GM12878 (cell line): ENCODE measurements around the gene DUSP22. TPM values are rescaled to one million over a fixed set of nuclear protein-coding genes. Genes with fewer than 3 reads are reported as not detected.

Experiments used
- ATAC-seq: fragments of 200-7000 bp; cut with Tn5 transposase; 3 replicates; pipeline ENCODE4 v1.9.1; 2020; ENCODE audit warnings: mild to moderate bottlenecking, moderate library complexity
- BruUV-seq: library from RNA; stranded (reverse); fragments of 400-500 nt; replicated peaks from 2 replicates; lab custom pipeline; 2021; lab: Mats Ljungman, UMichigan
- CTCF ChIA-PET: fragments of 300-600 bp; sonication (Branson Sonifier 250); formaldehyde crosslinking; extraction: SDS; loops from one replicate; lab custom pipeline; 2021; ENCODE audit warnings: inconsistent platforms; lab: Yijun Ruan, JAX
- POLR2A ChIA-PET: fragments of 350-600 bp; formaldehyde crosslinking; extraction: SDS; loops from one replicate; lab custom pipeline; 2021; ENCODE audit warnings: inconsistent platforms; lab: Charles Lee
- RAD21 ChIA-PET: fragments of 300-600 bp; sonication (Branson Sonifier 250); formaldehyde crosslinking; loops from one replicate; lab custom pipeline; 2023; ENCODE audit warnings: antibody characterized with exemption; ENCODE audit not compliant: unreplicated experiment; lab: Charles Lee
- SMC1A ChIA-PET: fragments of 300-600 bp; sonication (Branson Sonifier 250); formaldehyde crosslinking; loops from one replicate; lab custom pipeline; 2023; ENCODE audit not compliant: unreplicated experiment, uncharacterized antibody; lab: Charles Lee
- DNase-seq: peaks from one replicate; pipeline ENCODE4 v3.0.0-alpha.2; 2011; ENCODE audit warnings: low read depth, low spot score
- FAIRE-seq: peaks from 3 replicates; lab custom pipeline; 2011; peaks lifted over from hg19 to GRCh38; lab: Jason Lieb, UNC
- H2AFZ ChIP-seq: 2 replicates; pipeline ENCODE4 v1.6.0; 2011; ENCODE audit warnings: low read depth, low read length, control low read depth; ENCODE audit not compliant: control insufficient read depth
- H3K27ac ChIP-seq: 2 replicates; pipeline ENCODE4 v1.5.1; 2011; ENCODE audit warnings: control low read depth; ENCODE audit not compliant: control insufficient read depth, insufficient read depth
- H3K27me3 ChIP-seq, 2 experiments: replicated peaks in 1 of 2; 2 replicates each; pipeline versions ENCODE4 v1.6.0 to v1.6.1; 2011; ENCODE audit warnings: low read length in 1 of 2; ENCODE audit not compliant: control insufficient read depth in 2 of 2, insufficient read depth in 2 of 2
- H3K36me3 ChIP-seq, 2 experiments: 2 replicates each; pipeline ENCODE4 v1.5.1; 2011; ENCODE audit warnings: low read length in 1 of 2; ENCODE audit not compliant: control insufficient read depth in 2 of 2, insufficient read depth in 2 of 2
- H3K4me1 ChIP-seq: 2 replicates; pipeline ENCODE4 v1.6.1; 2011; ENCODE audit warnings: mild to moderate bottlenecking, low read length, moderate library complexity, mixed read lengths; ENCODE audit not compliant: control insufficient read depth, insufficient read depth
- H3K4me2 ChIP-seq: 2 replicates; pipeline ENCODE4 v1.6.0; 2011; ENCODE audit warnings: control low read depth; ENCODE audit not compliant: control insufficient read depth, insufficient read depth
- H3K4me3 ChIP-seq: fragments of 200-600 bp; sonication (generic); 2 replicates; pipeline ENCODE4 v1.5.1; 2016
- H3K79me2 ChIP-seq: 2 replicates; pipeline ENCODE4 v1.6.0; 2011; ENCODE audit warnings: low read length; ENCODE audit not compliant: control insufficient read depth, insufficient read depth
- H3K9ac ChIP-seq: 2 replicates; pipeline ENCODE4 v1.8.0; 2011; ENCODE audit warnings: low read length, control low read depth, mixed read lengths; ENCODE audit not compliant: control insufficient read depth, insufficient read depth
- H3K9me3 ChIP-seq: replicated peaks from 3 replicates; pipeline ENCODE4 v1.5.1; 2011; ENCODE audit warnings: mild to moderate bottlenecking, low read length; ENCODE audit not compliant: control insufficient read depth, insufficient read depth
- H4K20me1 ChIP-seq: 2 replicates; pipeline ENCODE4 v1.6.0; 2011; ENCODE audit not compliant: control insufficient read depth, insufficient read depth
- ATF2 ChIP-seq: IDR thresholded peaks from 2 replicates; pipeline ENCODE4 v1.6.1; 2012; ENCODE audit warnings: low read length, inconsistent platforms
- ATF7 ChIP-seq: fragments of 450-650 bp; IDR thresholded peaks from 2 replicates; pipeline ENCODE4 v1.6.1; 2016; ENCODE audit warnings: low read depth, mild to moderate bottlenecking
- KDM1A ChIP-seq: fragments of 200-600 bp; sonication (generic); IDR thresholded peaks from 2 replicates; pipeline ENCODE4 v1.6.1; 2016; ENCODE audit warnings: borderline replicate concordance
- MYB ChIP-seq: fragments of 150-350 bp; IDR thresholded peaks from 2 replicates; pipeline ENCODE4 v1.6.1; 2014; ENCODE audit warnings: mild to moderate bottlenecking, low read depth, low read length, borderline replicate concordance
- NFXL1 ChIP-seq: fragments of 450-650 bp; IDR thresholded peaks from 2 replicates; pipeline ENCODE4 v1.6.1; 2017; ENCODE audit warnings: antibody characterized with exemption, mild to moderate bottlenecking, borderline replicate concordance
- NR2C2 ChIP-seq: IDR thresholded peaks from 2 replicates; pipeline ENCODE4 v1.6.1; 2011; ENCODE audit warnings: borderline replicate concordance, low read depth; ENCODE audit not compliant: control insufficient read depth, insufficient read length
- POU2F2 ChIP-seq: IDR thresholded peaks from 3 replicates; pipeline ENCODE4 v1.6.1; 2011; ENCODE audit warnings: low read depth, mild to moderate bottlenecking, low read length, borderline replicate concordance
- RAD51 ChIP-seq: fragments of 450-650 bp; IDR thresholded peaks from 2 replicates; pipeline ENCODE4 v1.6.1; 2016; ENCODE audit warnings: moderate library complexity, mild to moderate bottlenecking, inconsistent platforms
- RB1 ChIP-seq: fragments of 450-650 bp; formaldehyde crosslinking; IDR thresholded peaks from 2 replicates; pipeline ENCODE4 v1.6.1; 2017; ENCODE audit warnings: mild to moderate bottlenecking, borderline replicate concordance
- SMAD1 ChIP-seq: fragments of 450-650 bp; IDR thresholded peaks from 2 replicates; pipeline ENCODE4 v1.6.1; 2018; ENCODE audit warnings: mild to moderate bottlenecking, low read depth; ENCODE audit not compliant: partially characterized antibody
- SMAD5 ChIP-seq: IDR thresholded peaks from 2 replicates; pipeline ENCODE4 v1.6.1; 2016; ENCODE audit warnings: antibody characterized with exemption, low read depth
- SPI1 ChIP-seq: IDR thresholded peaks from 2 replicates; pipeline ENCODE4 v1.6.1; 2011; ENCODE audit warnings: low read depth, mild to moderate bottlenecking, low read length, moderate library complexity, borderline replicate concordance; ENCODE audit not compliant: insufficient read depth
- TAF1 ChIP-seq: IDR thresholded peaks from 2 replicates; pipeline ENCODE4 v1.6.1; 2011; ENCODE audit warnings: mild to moderate bottlenecking, low read depth, low read length, borderline replicate concordance
- TCF12 ChIP-seq: IDR thresholded peaks from 2 replicates; pipeline ENCODE4 v1.6.1; 2011; ENCODE audit warnings: low read depth, mild to moderate bottlenecking, low read length
- WGBS: methylation state at CpG from one replicate; pipeline ENCODE4 v1.1.6; 2016; ENCODE audit warnings: low lambda C conversion rate; ENCODE audit not compliant: insufficient replicate concordance, insufficient coverage; ENCODE audit errors: missing lambda C conversion rate; 5-methylcytosine and 5-hydroxymethylcytosine counted together
- in situ Hi-C: fragments of 300-500 bp; cut with MboI; formaldehyde crosslinking; loops from 9 replicates; pipeline ENCODE4 v1.14.3; 2018; ENCODE audit warnings: mixed read lengths
- intact Hi-C: fragments of 100-400 bp; cut with micrococcal nuclease; formaldehyde crosslinking; loops from one replicate; pipeline ENCODE4 v1.14.2; 2022; ENCODE audit not compliant: unreplicated experiment
- polyA plus RNA-seq, 11 experiments: library from polyadenylated mRNA; depleted of rRNA in 4 of 11; unstranded in 6 of 11; stranded (reverse) in 5 of 11; fragments of >200 nt; fragmentation: Nextera tagmentation in 4 of 11; fragmentation: Illumina TruSeq in 1 of 11; extraction: Ambion mirVana in 4 of 11; extraction: Trizol in 1 of 11; gene quantifications; 1 replicate in 1 of 11; 2 replicates in 10 of 11; pipeline versions ENCODE4 v1.2.1 to v1.2.3, GENCODE V29; 2011 to 2016; ENCODE audit warnings: inconsistent platforms in 2 of 11, missing spikeins in 2 of 11, low read depth in 1 of 11
- total RNA-seq, 4 experiments: library from RNA; depleted of rRNA in 3 of 4; stranded (reverse); fragments of >200 nt in 3 of 4; fragmentation: Illumina TruSeq in 1 of 4; extraction: Trizol in 1 of 4; gene quantifications; 2 replicates each; pipeline versions ENCODE4 v1.2.1 to v1.2.3, GENCODE V29; 2013 to 2021
- TF ChIP-seq, protein P1 (sequence below): fragments of 450-650 bp; IDR thresholded peaks from 2 replicates; pipeline ENCODE4 v1.6.1; 2017; ENCODE audit warnings: low read depth, mild to moderate bottlenecking, moderate library complexity
- TF ChIP-seq, protein P2 (sequence below): fragments of 450-650 bp; formaldehyde crosslinking; IDR thresholded peaks from 2 replicates; pipeline ENCODE4 v1.5.0; 2022; ENCODE audit warnings: mild to moderate bottlenecking, missing genetic modification characterization

The DUSP22 gene
- total and polyA plus RNA-seq, 10 of the 15 experiments (the other 5 are each of a cell fraction or from before 2014, with no cell fraction given) = 78.9 to 156 (median 107) TPM

GRCh38 chr6:290111-290922 is 2.0 kb upstream of the DUSP22 start:
- intact Hi-C loops = loop anchor here (2.0 kb wide), 1 partner anchor 30 kb away; no protein-coding TSS in a partner anchor
- Histone ChIP-seq H3K9me3 (no peaks in the 10 kb centered on the region), H2AFZ (peak overlapping the region; percentile 34), H3K4me1 (peaks cover 60% of the 10 kb centered on the region), H3K27ac (peak overlapping the region; percentile 100), H4K20me1 (no peaks in the 10 kb centered on the region), H3K79me2 (peaks cover 53% of the 10 kb centered on the region), H3K4me3 (peak overlapping the region; percentile 77), H3K27me3 (no peaks in the 10 kb centered on the region), H3K36me3 (no peaks in the 10 kb centered on the region), H3K9ac (peak overlapping the region; percentile 98), H3K4me2 (peak overlapping the region; percentile 97)
- ChIA-PET RAD21 (interaction anchor here (0.7 to 5.5 kb wide), 28 partner anchors 9 to 109 kb away, joined by 3 to 73 read pairs (median 6); partner anchors contain the start of gene IRF4), SMC1A (interaction anchor here (0.9 to 9.2 kb wide), 23 partner anchors 9 to 139 kb away, joined by 3 to 162 read pairs (median 5); no protein-coding TSS in a partner anchor), POLR2A (interaction anchor here (0.5 to 2.4 kb wide), 15 partner anchors 16 to 101 kb away, joined by 3 to 13 read pairs (median 6); no protein-coding TSS in a partner anchor), CTCF (interaction anchor here (0.8 to 2.9 kb wide), 11 partner anchors 9 to 101 kb away, joined by 3 to 11 read pairs (median 5); no protein-coding TSS in a partner anchor)
- no TSS peak for BruUV-seq
- peak; percentile 13 for ATAC-seq
- in situ Hi-C loops = no loop called here
- WGBS = 28% methylated on average over 9 of the region's 9 CpGs
- peak; percentile 81 for DNase-seq
- FAIRE-seq = no peak
- TF ChIP-seq MYB (no peak), ATF7 (peak; percentile 54), RAD51 (peak; percentile 47; the same call in 1 of the 2 replicates), SMAD5 (peak; percentile 58; the same call in 1 of the 2 replicates), SPI1 (peak; percentile 93), KDM1A (no peak), NR2C2 (no peak), SMAD1 (peak; percentile 81), ATF2 (no peak), POU2F2 (peak; percentile 75; the same call in 1 of the 3 replicates), TCF12 (0 out of 2 replicates have a peak, but pooled peaks have one; percentile 36), RB1 (0 out of 2 replicates have a peak, but pooled peaks have one; percentile 55), TAF1 (peak; percentile 67; the same call in 1 of the 2 replicates), NFXL1 (no peak)
- TF ChIP-seq, protein P1, sequence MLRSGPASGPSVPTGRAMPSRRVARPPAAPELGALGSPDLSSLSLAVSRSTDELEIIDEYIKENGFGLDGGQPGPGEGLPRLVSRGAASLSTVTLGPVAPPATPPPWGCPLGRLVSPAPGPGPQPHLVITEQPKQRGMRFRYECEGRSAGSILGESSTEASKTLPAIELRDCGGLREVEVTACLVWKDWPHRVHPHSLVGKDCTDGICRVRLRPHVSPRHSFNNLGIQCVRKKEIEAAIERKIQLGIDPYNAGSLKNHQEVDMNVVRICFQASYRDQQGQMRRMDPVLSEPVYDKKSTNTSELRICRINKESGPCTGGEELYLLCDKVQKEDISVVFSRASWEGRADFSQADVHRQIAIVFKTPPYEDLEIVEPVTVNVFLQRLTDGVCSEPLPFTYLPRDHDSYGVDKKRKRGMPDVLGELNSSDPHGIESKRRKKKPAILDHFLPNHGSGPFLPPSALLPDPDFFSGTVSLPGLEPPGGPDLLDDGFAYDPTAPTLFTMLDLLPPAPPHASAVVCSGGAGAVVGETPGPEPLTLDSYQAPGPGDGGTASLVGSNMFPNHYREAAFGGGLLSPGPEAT = peak; percentile 88
- TF ChIP-seq, protein P2, sequence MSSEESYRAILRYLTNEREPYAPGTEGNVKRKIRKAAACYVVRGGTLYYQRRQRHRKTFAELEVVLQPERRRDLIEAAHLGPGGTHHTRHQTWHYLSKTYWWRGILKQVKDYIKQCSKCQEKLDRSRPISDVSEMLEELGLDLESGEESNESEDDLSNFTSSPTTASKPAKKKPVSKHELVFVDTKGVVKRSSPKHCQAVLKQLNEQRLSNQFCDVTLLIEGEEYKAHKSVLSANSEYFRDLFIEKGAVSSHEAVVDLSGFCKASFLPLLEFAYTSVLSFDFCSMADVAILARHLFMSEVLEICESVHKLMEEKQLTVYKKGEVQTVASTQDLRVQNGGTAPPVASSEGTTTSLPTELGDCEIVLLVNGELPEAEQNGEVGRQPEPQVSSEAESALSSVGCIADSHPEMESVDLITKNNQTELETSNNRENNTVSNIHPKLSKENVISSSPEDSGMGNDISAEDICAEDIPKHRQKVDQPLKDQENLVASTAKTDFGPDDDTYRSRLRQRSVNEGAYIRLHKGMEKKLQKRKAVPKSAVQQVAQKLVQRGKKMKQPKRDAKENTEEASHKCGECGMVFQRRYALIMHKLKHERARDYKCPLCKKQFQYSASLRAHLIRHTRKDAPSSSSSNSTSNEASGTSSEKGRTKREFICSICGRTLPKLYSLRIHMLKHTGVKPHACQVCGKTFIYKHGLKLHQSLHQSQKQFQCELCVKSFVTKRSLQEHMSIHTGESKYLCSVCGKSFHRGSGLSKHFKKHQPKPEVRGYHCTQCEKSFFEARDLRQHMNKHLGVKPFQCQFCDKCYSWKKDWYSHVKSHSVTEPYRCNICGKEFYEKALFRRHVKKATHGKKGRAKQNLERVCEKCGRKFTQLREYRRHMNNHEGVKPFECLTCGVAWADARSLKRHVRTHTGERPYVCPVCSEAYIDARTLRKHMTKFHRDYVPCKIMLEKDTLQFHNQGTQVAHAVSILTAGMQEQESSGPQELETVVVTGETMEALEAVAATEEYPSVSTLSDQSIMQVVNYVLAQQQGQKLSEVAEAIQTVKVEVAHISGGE (CRISPR knock-in tag) = no peak
